Adrenal gland (tissue), 12 donors: Measurements from ENCODE around the gene INTS6L. TPM values are rescaled to one million over a fixed set of nuclear protein-coding genes. Genes with fewer than 3 reads are reported as not detected.

ENCODE experiments used
- DNase-seq, 7 donors: peaks; one replicate each; pipeline ENCODE4 v3.0.0-alpha.2; 2019 to 2020
- H3K27ac ChIP-seq, 5 donors: fragments of 200-600 bp; sonication (generic) in 4 of 5; 1 replicate in 3 of 5; 2 replicates in 2 of 5; pipeline versions ENCODE4 v1.5.1 to v1.8.0; 2016 to 2020; ENCODE audit warnings: mild to moderate bottlenecking in 1 of 5
- H3K27me3 ChIP-seq: fragments of 200-600 bp; 2 replicates; pipeline ENCODE4 v1.8.0; 2021
- H3K36me3 ChIP-seq, 2 donors: fragments of 200-600 bp; replicated peaks in 1 of 2; 1 replicate in 1 of 2; 2 replicates in 1 of 2; pipeline versions ENCODE4 v1.5.1 to v1.8.0; 2018 to 2022
- H3K4me1 ChIP-seq, 2 donors: fragments of 200-600 bp; replicated peaks in 1 of 2; 1 replicate in 1 of 2; 2 replicates in 1 of 2; pipeline versions ENCODE4 v1.5.1 to v1.8.0; 2018 to 2021
- H3K4me3 ChIP-seq, 4 donors: fragments of 200-600 bp; sonication (generic) in 3 of 4; one replicate each; pipeline ENCODE4 v1.5.1; 2016 to 2018
- H3K9me3 ChIP-seq, 3 donors: fragments of 200-600 bp; sonication (generic) in 1 of 3; replicated peaks in 1 of 3; 1 replicate in 2 of 3; 2 replicates in 1 of 3; pipeline versions ENCODE4 v1.5.1 to v1.8.0; 2016 to 2021
- CTCF ChIP-seq, 6 experiments: fragments of 450-650 bp in 4 of 6; fragments of 200-600 bp in 2 of 6; sonication (generic) in 1 of 6; IDR thresholded peaks; 1 replicate in 5 of 6; 2 replicates in 1 of 6; pipeline versions ENCODE4 v1.5.1 to v1.8.0; 2016 to 2021; ENCODE audit warnings: antibody characterized with exemption in 6 of 6, mild to moderate bottlenecking in 2 of 6, moderate library complexity in 1 of 6
- POLR2A ChIP-seq, 2 donors: fragments of 450-650 bp; IDR thresholded peaks; one replicate each; pipeline ENCODE4 v1.6.1; 2017; ENCODE audit warnings: antibody characterized with exemption in 2 of 2, mild to moderate bottlenecking in 2 of 2, moderate library complexity in 1 of 2
- WGBS, 4 donors: extraction: QIAGEN DNeasy Blood & Tissue Kit in 2 of 4; methylation state at CpG; one replicate each; pipeline versions ENCODE4 v1.1.5 to v1.1.7; 2013 to 2017; 5-methylcytosine and 5-hydroxymethylcytosine counted together
- intact Hi-C, 2 donors: fragments of 100-400 bp; cut with DNase I; formaldehyde crosslinking; loops; one replicate each; pipeline versions ENCODE4 v1.14.1 to v1.15.0; 2022 to 2023
- polyA plus RNA-seq, 3 donors: library from polyadenylated mRNA; stranded (reverse); fragments of 200-250 nt in 2 of 3; fragments of 350-450 nt in 1 of 3; fragmentation: Illumina TruSeq in 1 of 3; extraction: RNeasy Lipid Tissue Mini Kit (QIAGEN cat#74804) in 1 of 3; gene quantifications; one replicate each; pipeline ENCODE4 v1.2.3, GENCODE V29; 2013 to 2014
- total RNA-seq, 9 donors: library from RNA; depleted of rRNA in 4 of 9; stranded (reverse); fragments of >200 nt in 4 of 9; fragments of 120-200 nt in 1 of 9; fragmentation: NEBNext Ultra II Directional in 1 of 9; extraction: Animal tissue kit (Norgen Biotek cat#: 25700) in 1 of 9; gene quantifications; one replicate each; pipeline versions ENCODE4 v1.1.0 to v1.2.4, GENCODE V29; 2013 to 2023
- donor health status: healthy with polysubstance abuse.
- donor health status: Bipolar disorder and iron deficiency.
- donor health status: DM: yes; HTN: yes; CAD: no.
- donor health status: DM: no; HTN: no; CAD: no.
- donor health status: DM: no; HTN: no; CAD: no.
- donor health status: DM: yes; HTN: yes; CAD: no.

Gene INTS6L
- total and polyA plus RNA-seq, 12 donors = 7.5 to 85.0 (median 14.8) TPM

GRCh38 chrX:135543172-135543571, 22.7 kb downstream of the INTS6L start:
- WGBS, 4 donors = 33 to 50% (median 35%) methylated on average over 1 of the region's 1 CpG
- intact Hi-C loops = no loop called here
- H3K27me3 ChIP-seq = no peaks in the 10 kb centered on the region
- H3K27ac ChIP-seq = no peak overlapping the region
- no peak for DNase-seq
- H3K4me3 ChIP-seq = no peak overlapping the region
- H3K36me3 ChIP-seq = no peaks in the 10 kb centered on the region
- peaks cover 0 to 13% of the 10 kb centered on the region in 2 donors for H3K4me1 ChIP-seq
- H3K9me3 ChIP-seq = no peaks in the 10 kb centered on the region
- TF ChIP-seq CTCF (IDR thresholded peaks at IDR 0.05) (no peak), POLR2A (IDR thresholded peaks at IDR 0.05) (no peak)

GRCh38 chrX:135543924-135544323, 23.5 kb downstream of the INTS6L start:
- TF ChIP-seq CTCF (IDR thresholded peaks at IDR 0.05) = peak in 1 of 6 experiments; percentile 15
- no peak for TF ChIP-seq POLR2A (IDR thresholded peaks at IDR 0.05)
- Histone ChIP-seq H3K27ac (peak overlapping the region in 4 of 5 donors; percentile 33 to 58 (median 40)), H3K27me3 (no peaks in the 10 kb centered on the region), H3K9me3 (no peaks in the 10 kb centered on the region), H3K4me1 (peaks cover 0 to 13% of the 10 kb centered on the region in 2 donors), H3K36me3 (no peaks in the 10 kb centered on the region), H3K4me3 (no peak overlapping the region)
- 28 to 62% (median 42%) methylated on average over 2 of the region's 2 CpGs for WGBS, 4 donors
- intact Hi-C loops = no loop called here
- peak in 2 of 7 donors; percentile 2 to 14 for DNase-seq

GRCh38 chrX:135544338-135544948, 24.0 kb downstream of the INTS6L start:
- H3K36me3 ChIP-seq = no peaks in the 10 kb centered on the region
- H3K9me3 ChIP-seq = no peaks in the 10 kb centered on the region
- no peaks in the 10 kb centered on the region for H3K27me3 ChIP-seq
- peak overlapping the region in 4 of 5 donors; percentile 33 to 58 (median 40) for H3K27ac ChIP-seq
- peak in 1 of 2 donors; percentile 14 for TF ChIP-seq POLR2A (IDR thresholded peaks at IDR 0.05)
- no peak for TF ChIP-seq CTCF (IDR thresholded peaks at IDR 0.05)
- intact Hi-C loops = no loop called here
- peak overlapping the region in 1 of 4 donors; percentile 24 for H3K4me3 ChIP-seq
- 11 to 34% (median 23%) methylated on average over 5 of the region's 5 CpGs for WGBS, 4 donors
- peak in 6 of 7 donors; percentile 28 to 64 (median 47) for DNase-seq
- peaks cover 0 to 13% of the 10 kb centered on the region in 2 donors for H3K4me1 ChIP-seq

GRCh38 chrX:135547767-135548166, 27.3 kb downstream of the INTS6L start:
- Histone ChIP-seq H3K27me3 (no peaks in the 10 kb centered on the region), H3K4me1 (peaks cover 0 to 13% of the 10 kb centered on the region in 2 donors), H3K9me3 (no peaks in the 10 kb centered on the region), H3K4me3 (no peak overlapping the region), H3K36me3 (no peaks in the 10 kb centered on the region), H3K27ac (no peak overlapping the region)
- 71 to 96% (median 81%) methylated on average over 4 of the region's 4 CpGs for WGBS, 4 donors
- TF ChIP-seq CTCF (IDR thresholded peaks at IDR 0.05) (no peak), POLR2A (IDR thresholded peaks at IDR 0.05) (no peak)
- no peak for DNase-seq
- intact Hi-C loops = no loop called here
